GM18870 (cell line): ENCODE results near the gene SMAD3.

Source experiments
- ATAC-seq: cut with Tn5 transposase; IDR thresholded peaks from one replicate; pipeline ENCODE4 v1.9.1; 2021; ENCODE audit warnings: moderate library complexity; ENCODE audit not compliant: unreplicated experiment

The SMAD3 gene

DNA sequence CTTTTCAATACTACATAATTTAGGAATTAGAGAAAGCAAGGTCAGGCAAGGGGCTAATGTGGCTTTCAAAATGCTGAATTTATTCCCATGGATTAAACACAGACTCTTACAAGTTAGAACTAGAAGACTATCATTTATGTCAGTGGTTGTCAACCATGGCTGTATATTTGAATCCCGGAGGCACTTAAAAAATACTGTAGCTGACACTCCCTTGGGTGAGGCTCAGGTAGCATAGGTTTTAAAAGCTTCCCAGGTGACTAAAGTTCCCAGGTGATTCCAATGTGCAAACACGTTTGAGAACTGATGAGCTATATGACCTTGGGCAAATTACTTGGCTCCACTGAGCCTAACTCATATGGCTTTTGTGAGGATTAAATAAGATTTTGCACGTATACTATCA lies 159.5 kb downstream of the SMAD3 start:
- ATAC-seq, result no peak

DNA sequence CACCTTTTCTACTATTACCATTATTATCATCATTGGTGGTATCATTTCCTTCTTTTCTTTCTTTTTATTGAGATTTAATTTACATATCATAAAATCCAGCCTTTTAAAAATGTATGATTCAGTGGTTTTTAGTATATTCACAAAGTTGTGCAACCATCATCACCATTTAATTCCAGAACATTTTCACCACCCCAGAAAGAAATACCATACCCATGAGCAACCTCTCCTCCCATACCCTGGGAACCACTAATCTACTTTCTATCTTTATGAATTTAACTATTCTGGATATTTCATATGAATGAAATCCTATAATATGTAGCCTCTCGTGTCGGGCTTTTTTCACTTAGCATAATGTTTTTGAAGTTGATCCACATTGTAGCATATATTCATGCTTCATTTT lies 159.9 kb downstream of the SMAD3 start:
- no peak for ATAC-seq

GRCh38 chr15:67227431-67227830 lies 162.0 kb downstream of the SMAD3 start:
- no peak for ATAC-seq

DNA sequence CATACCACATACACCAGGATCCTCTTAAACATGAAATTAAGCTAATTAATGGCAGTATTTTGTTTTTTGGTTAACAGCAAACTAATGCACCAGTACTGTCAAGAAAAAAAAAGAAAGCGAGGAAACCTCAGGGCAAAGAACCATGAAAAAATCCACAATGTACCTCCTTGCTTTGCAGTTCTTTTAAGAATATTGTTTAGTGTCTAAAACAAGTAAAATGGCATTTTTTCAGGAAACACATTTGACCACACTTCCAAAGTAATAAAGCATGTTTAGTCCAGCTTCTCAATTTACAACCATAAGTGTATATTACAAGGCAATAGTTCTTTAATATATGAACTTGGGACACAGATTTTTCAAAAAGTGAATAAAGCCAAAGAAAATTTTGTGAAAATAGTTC lies 162.4 kb downstream of the SMAD3 start:
- no peak for ATAC-seq

DNA sequence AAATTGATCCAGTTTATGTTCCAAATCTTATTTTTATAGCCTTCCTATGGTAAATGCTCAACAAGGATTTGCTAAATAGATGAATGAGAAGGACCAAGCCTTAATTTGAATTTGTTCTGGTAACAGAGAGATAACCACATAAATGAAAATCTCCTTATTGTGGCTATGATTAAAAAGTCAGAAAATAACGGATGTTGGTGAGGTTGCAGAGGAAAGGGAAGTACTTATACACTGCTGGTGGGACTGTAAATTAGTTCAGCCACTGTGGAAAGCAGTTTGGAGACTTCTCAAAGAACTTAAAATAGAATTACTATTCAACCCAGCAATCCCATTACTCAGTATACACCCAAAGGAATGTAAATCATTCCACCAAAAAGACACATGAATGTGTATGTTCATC lies 162.9 kb downstream of the SMAD3 start:
- no peak for ATAC-seq

DNA sequence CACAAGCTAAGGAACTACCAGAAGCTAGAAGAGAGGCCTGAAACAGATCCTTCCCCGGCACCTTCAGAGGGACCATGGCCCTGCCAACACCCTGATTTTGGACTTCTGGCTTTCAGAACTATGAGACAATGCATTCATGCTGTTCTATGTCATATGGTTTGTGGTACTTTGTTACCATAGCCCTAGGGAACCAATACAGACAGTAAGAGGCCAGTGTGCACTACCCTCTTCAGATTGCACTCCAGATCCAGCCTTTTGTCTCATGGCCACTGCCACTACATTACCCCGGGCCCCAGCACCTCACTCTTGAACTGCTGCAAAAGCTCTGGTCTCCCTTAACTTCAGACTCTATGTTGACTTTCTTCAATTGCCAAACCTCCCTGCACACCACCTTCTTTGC lies 165.1 kb downstream of the SMAD3 start:
- ATAC-seq, result no peak

DNA sequence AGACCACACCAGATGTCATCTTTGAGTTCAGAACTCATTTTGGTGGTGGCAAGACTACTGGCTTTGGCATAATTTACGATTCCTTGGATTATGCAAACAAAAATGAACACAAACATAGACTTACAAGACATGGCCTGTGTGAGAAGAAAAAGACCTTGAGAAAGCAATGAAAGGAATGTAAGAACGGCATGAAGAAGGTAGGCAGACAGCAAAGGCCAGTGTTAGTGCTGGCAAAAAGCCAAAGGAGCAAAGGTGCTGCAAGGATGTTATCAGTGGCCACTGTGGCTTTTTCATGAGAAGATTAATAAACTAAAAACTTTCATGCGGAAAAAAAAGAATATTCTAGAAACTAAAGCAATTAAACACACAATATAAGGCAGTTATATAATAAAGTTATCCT lies 167.2 kb downstream of the SMAD3 start:
- no peak for ATAC-seq

DNA sequence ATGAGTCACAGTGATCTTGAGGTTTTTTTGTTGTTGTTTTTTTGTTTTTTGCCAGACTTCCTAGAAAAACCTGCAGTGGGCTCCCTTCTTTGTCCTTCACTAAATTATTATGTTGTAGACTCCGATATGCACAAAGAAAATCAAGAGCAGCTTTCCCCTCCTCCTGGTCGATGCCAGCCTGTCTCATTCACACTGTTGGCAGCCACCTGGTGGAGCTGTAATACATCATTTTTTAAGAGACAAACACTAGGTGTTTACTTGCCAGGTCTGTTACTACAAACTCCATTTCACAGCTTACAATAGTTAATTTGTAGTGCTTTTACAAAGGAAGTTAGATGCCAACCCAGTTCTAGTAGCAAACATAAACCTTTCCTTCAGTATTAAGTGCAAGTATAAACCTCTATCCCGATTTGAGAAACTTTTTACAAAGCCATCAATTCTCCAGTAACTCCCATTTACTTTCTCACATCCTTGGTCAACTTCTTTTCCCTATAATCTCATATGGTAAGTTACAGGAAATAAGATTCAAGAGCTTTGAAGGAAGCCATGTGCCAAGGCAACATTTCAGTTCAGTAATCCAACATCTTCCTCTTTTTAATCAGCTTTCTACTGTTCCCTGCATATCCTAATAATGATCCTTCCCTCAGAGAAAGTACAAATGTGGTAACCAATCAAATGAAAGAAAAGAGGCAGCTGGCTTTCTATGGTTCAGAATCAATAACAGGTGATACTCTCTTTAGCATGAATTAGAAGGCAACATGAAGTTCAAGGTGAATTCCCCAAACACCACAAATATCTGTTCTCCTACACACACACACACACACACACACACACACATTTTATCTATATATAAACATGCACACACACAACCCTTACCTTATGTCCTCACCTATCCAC lies 175.1 kb downstream of the SMAD3 start:
- ATAC-seq, result no peak

DNA sequence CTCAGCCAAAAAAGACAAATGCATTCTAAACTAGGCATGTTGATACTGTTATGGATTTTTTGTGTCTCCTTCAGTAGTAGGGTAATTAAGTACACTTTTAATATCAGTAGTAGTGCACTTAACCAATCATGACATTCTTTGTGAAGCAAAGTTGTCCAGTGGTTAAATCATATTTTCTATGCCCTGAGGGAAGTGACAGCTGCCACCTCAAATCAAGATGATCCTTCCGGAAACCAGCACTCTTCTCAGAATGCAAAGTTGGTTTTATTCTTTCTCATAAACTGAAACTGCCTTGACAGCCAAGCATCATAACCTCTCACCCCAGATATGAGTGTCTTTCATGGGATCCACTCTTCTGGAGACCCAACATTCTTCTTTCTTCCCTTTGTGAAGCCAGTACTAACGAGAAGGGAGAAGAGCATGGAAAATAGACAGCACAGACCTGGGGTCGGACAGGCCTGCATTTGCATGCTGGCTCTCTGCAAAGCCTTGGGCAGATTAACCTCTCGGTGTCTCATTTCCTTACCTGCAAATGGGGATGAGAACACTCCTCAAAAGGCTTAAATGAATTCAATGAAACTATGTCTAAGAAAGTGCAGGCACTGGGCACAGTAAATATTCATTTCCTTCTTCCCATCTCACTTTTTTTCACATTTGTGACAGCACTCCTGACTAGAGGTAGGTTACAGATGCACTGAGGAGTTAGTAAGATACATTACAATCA lies 175.9 kb downstream of the SMAD3 start:
- peak; percentile 70 for ATAC-seq

GRCh38 chr15:67242708-67243111 lies 177.3 kb downstream of the SMAD3 start:
- ATAC-seq, result no peak
